ENCODE results near the gene MOV10.

The MOV10 gene

GRCh38 chr1:112743174-112744008, 68.9 kb downstream of the MOV10 start:
- no peak for DNase-seq

DNA sequence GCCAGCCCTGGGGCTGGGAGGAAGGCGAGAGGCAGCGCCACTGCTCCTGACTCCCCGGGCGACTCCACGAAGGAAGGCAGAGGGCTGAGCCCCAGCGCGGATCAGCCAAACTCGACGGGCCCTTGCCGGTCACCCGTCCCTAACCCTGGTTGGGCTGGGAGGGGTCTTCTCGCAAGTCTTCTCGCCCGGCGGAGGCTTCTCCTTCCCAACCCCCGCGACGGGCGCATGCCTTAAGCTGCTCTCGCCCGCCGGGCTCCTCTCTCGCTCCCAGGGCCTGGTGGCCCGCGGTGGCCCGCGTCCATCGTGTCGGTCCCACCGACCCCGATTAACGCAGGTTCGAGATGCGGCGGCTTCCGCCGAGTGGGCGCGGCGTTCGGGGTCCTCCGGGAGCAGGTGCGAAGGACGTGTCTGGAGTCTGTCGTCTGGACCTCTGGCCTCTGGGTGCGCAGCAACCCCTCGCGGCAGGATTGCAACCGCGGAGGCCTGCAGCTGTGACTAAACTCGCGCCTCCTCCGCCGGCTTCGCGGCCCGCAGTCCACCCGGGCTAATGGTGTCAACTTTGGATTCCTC, 69.6 kb downstream of the MOV10 start:
- DNase-seq = no peak

GRCh38 chr1:112748396-112748795, 73.9 kb downstream of the MOV10 start:
- no peak for DNase-seq
